Fibroblast of skin of back (primary cell): Measurements from ENCODE around the gene CARD8. TPM values are rescaled to one million over a fixed set of nuclear protein-coding genes. Genes with fewer than 3 reads are reported as not detected.
"Not testable (repeated sequence)": the region's sequence is repeated elsewhere in the genome, so short reads cannot be mapped to it uniquely, and the experiment has no call there.

Source experiments
- DNase-seq: peaks from one replicate; pipeline ENCODE4 v3.0.0-alpha.2; 2013
- polyA plus RNA-seq, 2 experiments: library from polyadenylated mRNA; unstranded; fragments of 120-200 nt; gene quantifications; one replicate each; pipeline ENCODE4 v1.2.1, GENCODE V29; 2013; ENCODE audit not compliant: insufficient read length in 2 of 2

Gene CARD8, protein sequence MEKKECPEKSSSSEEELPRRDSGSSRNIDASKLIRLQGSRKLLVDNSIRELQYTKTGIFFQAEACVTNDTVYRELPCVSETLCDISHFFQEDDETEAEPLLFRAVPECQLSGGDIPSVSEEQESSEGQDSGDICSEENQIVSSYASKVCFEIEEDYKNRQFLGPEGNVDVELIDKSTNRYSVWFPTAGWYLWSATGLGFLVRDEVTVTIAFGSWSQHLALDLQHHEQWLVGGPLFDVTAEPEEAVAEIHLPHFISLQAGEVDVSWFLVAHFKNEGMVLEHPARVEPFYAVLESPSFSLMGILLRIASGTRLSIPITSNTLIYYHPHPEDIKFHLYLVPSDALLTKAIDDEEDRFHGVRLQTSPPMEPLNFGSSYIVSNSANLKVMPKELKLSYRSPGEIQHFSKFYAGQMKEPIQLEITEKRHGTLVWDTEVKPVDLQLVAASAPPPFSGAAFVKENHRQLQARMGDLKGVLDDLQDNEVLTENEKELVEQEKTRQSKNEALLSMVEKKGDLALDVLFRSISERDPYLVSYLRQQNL
- 19.0 TPM for polyA plus RNA-seq (2013, experiment 1 of 2; ENCODE audit: insufficient read length)
- polyA plus RNA-seq (2013, experiment 2 of 2; ENCODE audit: insufficient read length) = 13.4 TPM

DNA sequence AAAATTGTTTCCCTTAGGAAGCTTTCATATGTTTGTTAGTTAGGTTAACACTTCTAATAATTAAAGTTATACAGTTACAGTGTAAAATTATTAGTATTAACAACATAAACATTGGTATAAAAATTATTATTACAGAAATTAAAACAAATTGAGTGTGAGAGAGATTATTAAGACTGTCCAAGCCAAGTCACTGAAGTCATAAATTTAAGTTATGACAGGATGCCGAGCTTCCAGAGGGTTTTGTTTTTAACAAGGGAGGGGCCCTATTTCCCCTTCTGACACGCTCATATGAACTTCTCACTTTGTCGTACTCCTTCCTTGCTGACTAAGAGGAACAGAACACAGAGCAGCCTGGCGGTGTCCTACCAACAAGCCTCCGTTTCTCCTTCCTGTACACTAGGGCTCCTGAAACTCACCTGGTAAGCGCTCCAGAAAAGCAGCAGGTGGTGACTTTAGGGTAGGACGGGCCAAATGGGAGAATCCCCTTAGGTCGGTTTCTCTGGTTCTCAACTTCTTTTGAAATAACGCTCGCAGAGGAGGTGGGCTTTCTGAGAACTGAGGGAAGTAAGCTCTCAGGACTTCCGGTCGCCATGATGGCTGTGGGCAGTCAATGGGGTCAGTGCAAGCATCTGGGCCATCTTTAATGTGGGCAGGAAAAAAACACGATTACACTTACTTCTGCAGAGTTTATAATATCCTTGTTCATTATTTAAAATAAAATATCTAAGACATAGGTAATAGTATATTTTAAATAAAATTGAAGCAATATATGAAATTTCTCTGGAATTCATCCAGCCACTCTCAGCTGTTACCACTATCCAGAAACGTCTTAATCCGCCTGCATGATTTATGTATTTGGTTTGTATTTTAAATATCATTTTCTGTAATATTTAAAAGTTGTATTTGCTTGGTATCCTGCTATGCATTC is at the start of gene CARD8:
Gene CARD8 (minus strand): TSS at position 537 of the 928 bp plus-strand sequence. CDS start 14,892 bp downstream, outside the sequence.
- DNase-seq = peak; percentile 89

DNA sequence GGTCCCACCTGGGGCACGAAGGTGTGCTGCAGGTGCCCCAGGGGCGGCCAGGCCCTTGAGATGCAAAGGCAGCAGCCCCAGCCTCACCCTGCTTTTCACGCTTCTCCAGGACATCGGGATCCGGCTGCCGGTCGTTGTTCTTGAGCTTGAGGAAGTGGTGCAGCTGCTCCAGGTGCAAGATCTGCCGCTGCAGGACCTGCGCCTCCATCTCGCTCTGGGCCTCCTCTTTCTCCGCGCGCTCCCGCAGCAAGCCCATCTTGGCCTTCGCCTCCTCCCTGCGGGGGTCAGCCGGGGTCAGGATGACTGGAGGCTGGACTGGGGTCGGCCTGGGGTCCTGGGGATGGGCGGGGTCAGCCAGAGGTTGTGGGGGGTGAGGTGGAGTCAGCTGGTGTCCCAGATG is 48.2 kb upstream of the CARD8 start:
- no peak for DNase-seq

DNA sequence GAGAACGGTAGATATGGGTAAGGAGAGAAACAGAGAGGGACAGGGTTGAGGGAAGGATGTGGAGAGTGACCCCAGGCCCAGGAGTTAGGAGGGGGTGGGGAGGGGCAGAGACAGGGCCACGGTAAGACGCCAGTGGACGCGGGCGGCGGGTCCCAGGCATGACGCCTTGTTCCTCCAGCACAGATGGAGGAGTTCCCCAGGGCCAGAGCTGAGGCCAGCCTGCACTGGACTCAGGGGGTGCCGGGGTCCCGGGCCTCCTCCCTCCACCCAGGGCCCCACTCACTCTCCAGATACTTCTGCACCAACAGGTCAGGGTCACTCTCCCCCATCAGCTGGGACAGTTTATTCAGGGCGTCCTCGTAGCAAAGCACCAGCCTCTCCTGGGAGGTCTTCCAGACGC is 47.7 kb upstream of the CARD8 start:
- no peak for DNase-seq

DNA sequence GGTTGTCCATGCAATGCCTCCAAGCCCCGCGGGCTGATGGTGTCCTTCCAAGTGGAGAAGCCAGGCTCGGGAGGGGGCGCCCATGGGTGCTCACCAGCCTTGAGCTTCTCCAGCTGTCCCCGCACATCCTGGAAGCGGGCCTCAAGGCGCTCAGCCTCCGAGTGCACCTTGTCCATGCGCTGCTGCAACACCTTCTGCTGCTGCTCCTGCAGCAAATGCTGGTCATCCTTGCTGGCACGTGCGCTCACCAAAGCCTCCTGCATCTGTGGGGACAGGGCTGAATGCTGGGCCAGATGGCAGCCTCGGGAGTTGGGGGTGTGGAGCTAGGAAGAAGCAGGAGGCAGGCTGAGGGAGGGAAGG is 46.9 kb upstream of the CARD8 start:
- DNase-seq = no peak

DNA sequence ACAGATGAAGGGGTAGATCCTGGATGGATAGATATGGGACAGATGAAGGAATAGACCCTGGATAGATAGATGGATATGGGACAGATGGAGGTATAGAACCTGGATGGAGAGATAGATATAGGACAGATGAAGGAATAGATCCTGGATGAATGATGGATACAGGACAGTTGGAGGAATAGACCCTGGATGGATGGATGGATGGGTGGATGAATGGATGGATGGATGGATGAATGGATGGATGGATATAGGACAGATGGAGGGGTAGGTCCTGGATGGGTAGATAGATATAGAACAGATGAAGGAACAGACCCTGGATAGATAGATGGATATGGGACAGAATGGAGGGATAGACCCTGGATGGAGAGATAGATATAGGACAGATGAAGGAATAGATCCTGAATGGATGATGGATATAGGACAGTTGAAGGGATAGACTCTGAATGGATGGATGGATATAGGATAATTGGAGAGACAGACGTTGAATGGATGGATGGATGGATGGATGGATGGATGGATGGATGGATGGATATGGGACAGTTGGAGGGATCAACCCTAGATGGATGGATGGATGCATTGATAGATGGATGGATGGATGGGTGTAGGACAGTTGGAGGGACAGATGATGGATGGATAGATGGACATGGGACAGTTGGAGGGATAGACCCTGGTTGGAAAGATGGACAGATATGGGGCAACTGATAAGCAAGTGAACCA is 46.3 kb upstream of the CARD8 start:
- no peak for DNase-seq

DNA sequence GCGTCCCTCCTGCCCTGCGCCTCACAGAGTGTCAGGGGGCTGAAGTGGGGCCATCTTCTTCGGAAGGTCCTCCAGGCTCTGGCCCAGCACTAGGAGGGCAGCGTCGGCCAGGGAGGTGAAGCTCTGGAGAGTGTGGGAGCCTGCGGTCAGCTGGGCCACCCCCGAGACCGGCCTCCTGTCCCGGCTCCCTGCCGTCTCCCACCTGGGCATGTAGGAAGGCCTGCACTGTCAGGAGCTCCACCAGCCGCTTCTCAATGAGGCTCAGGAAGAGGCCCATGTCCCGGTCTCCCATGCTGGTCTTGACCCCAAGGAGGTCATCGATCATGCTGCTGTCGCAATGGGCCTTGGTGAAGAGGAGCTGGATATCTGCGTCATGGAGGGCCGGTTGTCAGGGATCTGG is 42.3 kb upstream of the CARD8 start:
- no peak for DNase-seq

DNA sequence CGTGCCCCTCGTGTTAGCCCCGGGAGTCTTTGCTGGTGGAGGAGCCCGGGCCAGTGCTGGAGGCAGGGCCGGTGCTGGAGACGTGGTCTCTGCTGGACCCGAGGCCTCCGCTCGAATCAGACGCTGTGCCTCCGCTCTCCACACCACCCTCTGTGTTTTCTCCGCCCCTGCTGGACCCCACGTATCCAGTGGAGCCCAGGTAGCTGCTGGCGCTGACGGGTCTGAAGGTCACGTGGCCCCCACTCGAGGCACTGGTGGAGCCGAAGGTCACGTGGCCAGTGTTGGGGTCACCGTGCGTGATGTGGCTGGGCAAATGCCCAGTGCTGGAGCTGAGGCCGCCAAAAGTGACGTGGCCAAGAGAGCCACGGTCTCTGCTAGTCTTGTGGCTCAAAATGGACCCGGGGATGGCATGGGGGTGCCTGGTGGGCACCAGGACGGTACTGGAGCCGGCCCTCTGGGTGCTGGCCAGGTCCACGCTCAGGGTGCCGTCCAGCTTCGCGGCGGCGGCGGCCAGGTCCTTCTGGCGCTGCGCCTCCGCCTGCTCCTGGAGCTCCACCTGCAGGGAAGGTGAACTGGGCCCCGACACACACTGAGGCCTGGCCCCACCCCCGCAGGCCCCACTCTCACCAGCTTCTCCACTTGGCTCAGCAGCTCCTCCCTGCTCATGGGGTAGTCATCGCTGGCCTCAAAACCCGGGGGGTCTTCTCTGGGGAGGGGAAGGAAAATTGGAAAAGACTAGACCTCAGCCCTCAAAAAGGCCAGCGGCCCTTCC is 41.4 kb upstream of the CARD8 start:
- no peak for DNase-seq

DNA sequence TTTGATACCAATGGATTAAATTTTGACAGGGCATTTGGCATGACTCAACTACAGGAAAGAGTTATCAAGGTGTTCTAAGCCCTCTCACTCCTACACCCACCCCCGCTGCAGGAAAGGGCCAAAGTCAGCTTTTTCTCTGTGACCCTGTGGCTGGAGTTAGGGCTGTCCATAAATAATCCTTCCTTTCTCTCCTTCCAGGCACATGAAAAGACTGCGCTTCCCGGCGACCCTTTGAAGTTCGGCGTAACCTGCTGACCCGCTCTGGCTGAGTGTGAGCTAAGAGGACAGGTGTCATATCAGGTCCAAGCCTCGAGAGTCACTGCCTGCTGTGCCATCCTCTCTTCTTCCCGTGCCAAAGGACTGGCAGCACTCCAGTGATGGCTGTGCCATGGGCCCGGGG is 39.7 kb upstream of the CARD8 start:
- no peak for DNase-seq

DNA sequence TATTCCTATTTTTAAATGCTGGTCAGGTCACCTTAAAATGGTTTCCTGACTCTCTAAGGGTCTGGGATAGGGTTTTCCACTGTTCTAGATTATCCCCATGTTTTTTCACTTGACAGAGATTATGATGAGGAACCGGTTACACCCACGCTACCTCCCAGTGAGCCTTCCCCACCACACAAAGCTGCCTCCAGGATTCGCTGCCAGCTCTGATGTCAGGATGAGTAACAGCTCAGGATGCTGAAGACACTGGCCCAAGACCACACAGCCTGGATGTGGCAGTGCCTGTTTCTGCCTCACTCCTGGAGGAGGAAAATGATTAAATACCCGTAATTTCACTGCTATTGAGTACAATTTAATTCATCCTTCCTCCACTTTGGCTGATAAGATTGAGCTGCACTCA is 37.1 kb upstream of the CARD8 start:
- DNase-seq = peak; percentile 85

DNA sequence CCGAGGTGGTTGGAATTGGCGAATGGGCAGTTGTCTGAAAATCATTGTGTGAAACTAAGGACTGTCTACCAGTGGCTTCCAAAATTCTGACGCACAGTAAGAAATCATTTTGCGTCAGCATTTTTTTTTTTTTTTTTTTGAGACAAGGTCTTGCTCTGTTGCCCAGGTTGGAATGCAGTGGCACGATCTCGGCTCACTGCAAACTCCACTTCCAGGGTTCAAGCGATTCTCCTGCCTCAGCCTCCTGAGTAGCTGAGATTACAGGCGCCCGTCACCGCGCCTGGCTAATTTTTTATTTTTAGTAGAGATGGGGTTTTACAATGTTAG is 35.7 kb upstream of the CARD8 start:
- not testable (repeated sequence) for DNase-seq

DNA sequence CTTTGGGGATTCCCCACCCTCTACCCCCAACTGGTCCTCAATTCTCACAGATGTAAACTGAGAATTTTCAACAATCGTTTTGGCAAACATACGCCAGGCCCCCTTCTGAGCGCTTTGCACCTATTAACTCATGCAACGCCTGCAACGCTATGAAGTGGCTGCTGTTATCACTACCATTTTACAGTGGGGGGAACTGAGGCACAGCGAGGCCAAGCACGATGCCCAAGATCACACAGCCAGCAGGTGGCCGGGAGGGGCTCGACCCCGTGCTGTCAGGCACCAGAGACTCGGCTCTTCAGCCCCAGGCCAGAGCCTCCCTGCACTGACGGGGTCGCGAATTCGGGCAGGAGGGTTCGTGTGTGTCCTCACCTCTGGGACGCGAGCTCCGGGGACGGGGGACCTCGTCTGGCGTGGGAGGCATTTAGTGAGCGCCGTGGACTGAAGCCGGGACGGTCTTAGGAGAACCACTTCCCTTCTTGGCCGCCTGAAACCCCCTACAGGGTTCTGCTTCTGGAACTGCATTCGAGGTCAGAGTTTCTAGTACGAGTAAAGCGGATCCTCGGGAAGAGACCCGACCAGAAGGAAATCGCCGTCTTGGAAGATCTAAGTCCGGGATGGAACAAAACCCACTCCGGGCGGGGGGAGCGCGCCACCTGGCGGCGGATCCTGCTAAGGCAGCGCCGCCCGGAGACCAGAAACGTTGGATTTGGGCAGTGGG is 35.2 kb upstream of the CARD8 start:
- DNase-seq = peak; percentile 78

DNA sequence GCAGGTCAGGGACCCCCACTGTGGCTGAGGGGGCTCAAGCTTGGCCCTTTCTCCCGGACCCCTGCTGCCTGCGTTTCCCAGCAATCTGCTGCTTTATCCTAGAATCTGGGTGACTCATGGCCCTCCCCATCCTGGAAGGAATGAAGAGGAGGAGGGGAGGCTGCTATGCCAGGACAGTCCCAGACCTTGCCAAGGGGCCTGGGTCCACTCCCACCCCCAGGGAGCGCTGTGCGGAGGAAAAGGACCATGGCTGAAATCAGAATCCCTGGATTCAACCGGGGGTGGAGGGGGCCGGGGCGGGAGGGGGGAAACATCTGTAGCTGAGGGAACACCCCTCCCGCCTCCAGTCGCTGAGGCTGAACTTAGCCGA is 34.7 kb upstream of the CARD8 start:
- peak; percentile 80 for DNase-seq

DNA sequence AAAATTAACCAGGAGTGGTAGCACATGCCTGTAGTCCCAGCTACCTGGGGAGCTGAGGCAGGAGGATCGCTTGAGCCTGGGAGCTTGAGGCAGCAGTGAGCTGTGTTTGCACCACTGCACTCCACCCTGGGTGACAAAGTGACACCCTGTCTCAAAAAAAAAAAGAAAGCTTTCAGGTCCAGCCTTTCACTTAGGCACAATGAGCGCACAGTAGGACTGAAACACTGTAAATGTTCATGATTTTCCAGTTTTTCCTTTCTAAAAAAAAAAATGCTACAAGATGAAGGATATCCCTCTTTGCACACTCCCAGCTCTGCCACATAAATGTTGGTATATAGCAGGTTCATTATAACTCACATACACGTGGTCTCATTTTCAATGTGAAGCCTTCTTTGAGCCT is 32.0 kb upstream of the CARD8 start:
- no peak for DNase-seq

DNA sequence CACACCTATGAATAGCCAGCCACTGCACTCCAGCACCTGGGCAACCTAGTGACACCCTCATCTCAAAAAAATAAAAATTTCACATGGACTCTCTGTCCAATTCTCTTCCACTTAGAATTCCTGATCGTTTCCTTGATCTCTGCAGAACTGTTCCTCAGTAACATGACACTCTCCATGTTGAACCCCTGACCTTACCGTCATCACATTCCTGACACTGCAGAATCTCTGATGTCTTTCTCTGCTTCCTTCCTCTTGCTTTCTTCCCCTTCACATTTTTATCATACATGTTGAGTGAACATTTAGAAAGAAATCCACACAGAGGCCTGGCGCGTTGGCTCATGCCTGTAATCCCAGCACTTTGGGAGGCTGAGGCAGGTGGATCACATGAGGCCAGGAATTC is 29.2 kb upstream of the CARD8 start:
- DNase-seq = peak; percentile 66

DNA sequence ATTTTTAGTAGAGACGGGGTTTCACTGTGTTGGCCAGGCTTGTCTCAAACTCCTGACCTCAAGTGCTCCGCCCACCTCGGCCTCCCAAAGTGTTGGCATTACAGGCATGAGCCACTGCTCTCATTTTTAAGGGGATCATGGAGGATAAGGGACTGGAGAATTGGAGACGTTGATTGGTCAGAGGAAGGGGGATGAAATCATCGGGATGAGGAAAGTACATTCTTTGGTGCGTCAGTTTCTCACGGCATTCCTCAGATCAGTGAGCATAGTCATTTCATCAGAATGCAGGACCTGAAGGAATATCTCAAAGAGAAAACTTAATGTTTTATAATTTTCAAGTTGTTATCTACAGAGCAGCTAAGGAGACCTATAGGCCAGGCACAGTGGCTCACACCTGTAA is 28.2 kb upstream of the CARD8 start:
- peak; percentile 95 for DNase-seq

DNA sequence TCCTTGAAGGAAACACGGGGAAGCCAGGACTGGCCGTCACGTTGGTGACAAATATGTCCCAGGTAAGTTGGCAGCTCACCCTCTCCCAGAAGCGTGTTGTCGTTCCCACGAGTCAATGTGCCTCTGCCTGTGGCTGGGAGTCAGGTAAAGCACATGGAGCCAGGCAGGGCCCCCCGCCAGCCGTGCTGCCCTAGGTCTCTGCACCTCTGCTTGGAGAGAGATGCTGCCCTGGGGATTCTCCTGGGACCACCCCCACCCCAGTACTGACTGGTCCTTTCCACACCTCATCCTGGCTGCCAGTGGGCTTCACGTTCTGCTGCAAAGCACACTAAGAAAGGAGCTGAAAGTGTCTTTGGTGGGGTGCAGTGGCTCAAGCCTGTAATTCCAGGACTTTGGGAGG is 24.0 kb upstream of the CARD8 start:
- no peak for DNase-seq

DNA sequence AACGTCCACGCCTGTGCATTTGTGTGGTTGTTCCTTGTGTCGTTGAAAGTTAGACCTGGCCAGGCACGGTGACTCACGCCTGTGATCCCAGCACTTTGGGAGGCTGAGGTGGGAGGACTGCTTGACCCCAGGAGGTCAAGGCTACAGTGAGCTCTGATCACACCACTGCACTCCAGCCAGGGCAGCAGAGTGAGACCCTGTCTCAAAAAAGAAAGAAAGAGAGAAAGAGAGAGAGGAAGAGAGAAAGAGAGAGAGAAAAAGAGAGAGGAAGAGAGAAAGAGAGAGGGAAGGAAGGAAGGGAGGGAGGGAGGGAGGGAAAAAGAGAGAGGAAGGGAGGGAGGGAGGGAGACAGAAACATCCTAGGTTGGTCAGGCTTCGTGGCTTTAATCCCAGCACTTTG is 19.2 kb upstream of the CARD8 start:
- DNase-seq = no peak

DNA sequence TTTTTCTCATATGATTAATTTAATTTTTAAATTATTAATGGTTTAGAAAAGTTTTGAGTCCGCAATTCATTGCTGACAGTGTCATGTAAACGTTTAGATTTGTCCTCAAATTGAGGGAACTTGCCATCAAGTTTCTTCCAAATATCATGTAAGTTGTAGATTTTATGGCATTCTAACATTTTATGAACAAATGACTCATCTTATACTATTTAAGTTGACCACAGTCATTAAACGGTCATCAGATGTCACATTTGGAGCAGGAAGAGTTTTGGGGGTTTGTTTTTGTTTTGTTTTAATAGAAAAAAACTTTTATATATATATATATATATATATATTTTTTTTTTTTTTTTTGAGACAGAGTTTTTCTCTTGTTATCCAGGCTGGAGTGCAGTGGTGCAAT is 18.5 kb upstream of the CARD8 start:
- DNase-seq = peak; percentile 43

DNA sequence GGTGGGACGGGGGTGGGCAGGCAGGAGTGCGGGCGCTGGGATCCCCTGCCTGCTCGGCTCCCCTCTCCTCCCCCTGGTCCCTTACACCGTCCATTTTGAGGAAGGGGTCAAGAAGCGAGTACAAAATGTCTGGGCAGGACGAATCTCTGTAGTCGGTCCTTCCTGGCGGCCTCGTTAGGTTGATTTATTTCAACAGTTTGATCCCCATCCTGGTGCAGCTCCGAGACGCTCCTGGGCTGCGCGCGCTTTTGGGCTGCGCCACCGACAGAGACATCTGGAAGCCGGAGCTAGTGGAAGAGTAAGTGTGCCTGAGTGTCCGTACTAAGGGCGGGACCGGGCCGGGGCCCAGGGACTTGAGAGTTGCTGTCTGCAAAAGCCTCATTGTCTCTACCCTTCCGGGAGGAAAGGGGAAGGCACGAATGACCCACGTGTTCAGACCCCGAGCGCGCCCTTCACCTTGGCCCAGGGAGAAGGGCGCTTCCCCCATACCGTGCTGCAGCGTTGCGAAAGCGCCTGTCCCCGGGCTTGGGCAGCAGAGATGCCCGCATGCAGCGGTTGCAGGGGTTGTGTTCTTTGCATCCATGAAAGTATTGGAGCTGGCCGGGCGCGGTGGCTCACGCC is 15.9 kb upstream of the CARD8 start:
- DNase-seq = peak; percentile 44

DNA sequence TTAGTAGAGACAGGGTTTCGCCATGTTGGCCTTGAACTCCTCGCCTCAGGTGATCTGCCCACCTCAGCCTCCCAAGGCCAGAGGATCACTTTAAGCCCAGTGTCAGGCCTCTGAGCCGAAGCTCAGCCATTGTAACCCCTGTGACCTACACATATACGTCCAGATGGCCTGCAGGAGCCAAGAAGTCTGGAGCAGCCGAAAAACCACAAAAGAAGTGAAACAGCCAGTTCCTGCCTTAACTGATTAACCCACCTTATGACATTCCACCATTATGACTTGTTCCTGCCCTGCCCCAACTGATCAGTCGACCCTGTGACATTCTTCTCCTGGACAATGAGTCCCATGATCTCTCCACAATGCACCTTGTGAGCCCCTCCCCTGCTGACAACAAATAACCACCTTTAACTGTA is 13.9 kb upstream of the CARD8 start:
- not testable (repeated sequence) for DNase-seq

DNA sequence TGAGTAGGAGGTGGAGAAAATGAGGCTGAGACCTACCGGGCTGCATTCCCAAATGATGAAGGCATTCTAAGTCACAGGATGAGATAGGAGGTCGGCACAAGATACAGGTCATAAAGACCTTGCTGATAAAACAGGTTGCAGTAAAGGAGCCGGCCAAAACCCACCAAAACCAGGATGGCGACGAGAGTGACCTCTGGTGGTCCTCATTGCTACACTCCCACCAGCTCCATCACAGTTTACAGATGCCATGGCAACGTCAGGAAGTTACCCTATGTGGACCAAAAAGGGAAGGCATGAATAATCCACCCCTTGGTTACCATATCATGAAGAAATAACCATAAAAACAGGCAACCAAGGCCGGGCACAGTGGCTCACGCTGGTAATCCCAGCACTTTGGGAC is 9.6 kb upstream of the CARD8 start:
- not testable (repeated sequence) for DNase-seq
